ENCODE data around the gene PHKB. TPM values are rescaled to one million over a fixed set of nuclear protein-coding genes. Genes with fewer than 3 reads are reported as not detected.

The PHKB gene
- total RNA-seq, 1 donor from 2014 or later = 49.6 TPM

- Mint-ChIP-seq H3K4me3 (ENCODE audit: unreplicated experiment) (no peak overlapping the region), H3K27me3 (ENCODE audit: low read depth, unreplicated experiment) (no peaks in the 10 kb centered on the region), H3K27ac (ENCODE audit: unreplicated experiment) (no peak overlapping the region), H3K9me3 (ENCODE audit: unreplicated experiment) (no peaks in the 10 kb centered on the region), H3K4me1 (ENCODE audit: low read depth, unreplicated experiment) (peaks cover 6% of the 10 kb centered on the region), H3K36me3 (ENCODE audit: low read depth, unreplicated experiment) (peaks cover 2% of the 10 kb centered on the region)
- no peaks in the 10 kb centered on the region for H3K9me3 ChIP-seq (ENCODE audit: insufficient read depth, low read depth, low read length)
- no peak overlapping the region for H3K9ac ChIP-seq (ENCODE audit: low read length)
- peaks cover 6% of the 10 kb centered on the region for H3K4me1 ChIP-seq (ENCODE audit: insufficient read depth, low read length)
- DNase-seq (ENCODE audit: low read depth) (no peak), FAIRE-seq (no peak)
- H4K20me1 ChIP-seq (ENCODE audit: insufficient read depth, low read length) = no peaks in the 10 kb centered on the region
- no peak overlapping the region for H3K4me3 ChIP-seq (ENCODE audit: insufficient read depth, low read depth, low read length)
- H3K36me3 ChIP-seq (ENCODE audit: insufficient read depth, low read length) = no peaks in the 10 kb centered on the region
- H3K27me3 ChIP-seq (ENCODE audit: insufficient read depth, low read length) = no peaks in the 10 kb centered on the region
- TF ChIP-seq EZH2 (IDR thresholded peaks at IDR 0.05; ENCODE audit: insufficient read depth, low read length) = no peak
- no peak for TF ChIP-seq CTCF (IDR thresholded peaks at IDR 0.05; ENCODE audit: insufficient read depth, low read depth, low read length)
- H3K4me2 ChIP-seq (ENCODE audit: low read length) = no peak overlapping the region
- no peaks in the 10 kb centered on the region for H3K79me2 ChIP-seq (ENCODE audit: insufficient read depth, low read length)
- no peak overlapping the region for H3K27ac ChIP-seq (ENCODE audit: low read depth, low read length)
- H2AFZ ChIP-seq (ENCODE audit: low read depth, low read length) = no peak overlapping the region
Observed at GRCh38 chr16:47561286-47561685, 100.2 kb downstream of the PHKB start.

- Histone ChIP-seq H2AFZ (ENCODE audit: low read depth, low read length) (no peak overlapping the region), H3K27me3 (ENCODE audit: insufficient read depth, low read length) (no peaks in the 10 kb centered on the region), H3K4me3 (ENCODE audit: insufficient read depth, low read depth, low read length) (no peak overlapping the region), H3K4me2 (ENCODE audit: low read length) (no peak overlapping the region), H3K79me2 (ENCODE audit: insufficient read depth, low read length) (no peaks in the 10 kb centered on the region), H4K20me1 (ENCODE audit: insufficient read depth, low read length) (no peaks in the 10 kb centered on the region), H3K36me3 (ENCODE audit: insufficient read depth, low read length) (no peaks in the 10 kb centered on the region), H3K9ac (ENCODE audit: low read length) (no peak overlapping the region), H3K27ac (ENCODE audit: low read depth, low read length) (no peak overlapping the region), H3K4me1 (ENCODE audit: insufficient read depth, low read length) (peaks cover 6% of the 10 kb centered on the region), H3K9me3 (ENCODE audit: insufficient read depth, low read depth, low read length) (no peaks in the 10 kb centered on the region)
- FAIRE-seq (no peak), DNase-seq (ENCODE audit: low read depth) (no peak)
- Mint-ChIP-seq H3K27me3 (ENCODE audit: low read depth, unreplicated experiment) (no peaks in the 10 kb centered on the region), H3K9me3 (ENCODE audit: unreplicated experiment) (no peaks in the 10 kb centered on the region), H3K36me3 (ENCODE audit: low read depth, unreplicated experiment) (peaks cover 6% of the 10 kb centered on the region), H3K4me3 (ENCODE audit: unreplicated experiment) (no peak overlapping the region), H3K27ac (ENCODE audit: unreplicated experiment) (no peak overlapping the region), H3K4me1 (ENCODE audit: low read depth, unreplicated experiment) (peaks cover 6% of the 10 kb centered on the region)
- TF ChIP-seq EZH2 (IDR thresholded peaks at IDR 0.05; ENCODE audit: insufficient read depth, low read length) (no peak), CTCF (IDR thresholded peaks at IDR 0.05; ENCODE audit: insufficient read depth, low read depth, low read length) (no peak)
Observed at GRCh38 chr16:47562366-47562765, 101.2 kb downstream of the PHKB start.

- Histone ChIP-seq H3K9ac (ENCODE audit: low read length) (no peak overlapping the region), H2AFZ (ENCODE audit: low read depth, low read length) (peak overlapping the region; percentile 49), H3K27ac (ENCODE audit: low read depth, low read length) (no peak overlapping the region), H3K4me3 (ENCODE audit: insufficient read depth, low read depth, low read length) (no peak overlapping the region), H3K27me3 (ENCODE audit: insufficient read depth, low read length) (no peaks in the 10 kb centered on the region), H4K20me1 (ENCODE audit: insufficient read depth, low read length) (peaks cover 3% of the 10 kb centered on the region), H3K36me3 (ENCODE audit: insufficient read depth, low read length) (no peaks in the 10 kb centered on the region), H3K4me1 (ENCODE audit: insufficient read depth, low read length) (peaks cover 6% of the 10 kb centered on the region), H3K79me2 (ENCODE audit: insufficient read depth, low read length) (no peaks in the 10 kb centered on the region), H3K9me3 (ENCODE audit: insufficient read depth, low read depth, low read length) (no peaks in the 10 kb centered on the region), H3K4me2 (ENCODE audit: low read length) (peak overlapping the region; percentile 64)
- peak; percentile 49 for DNase-seq (ENCODE audit: low read depth)
- FAIRE-seq = no peak
- H3K36me3 Mint-ChIP-seq (ENCODE audit: low read depth, unreplicated experiment) = peaks cover 6% of the 10 kb centered on the region
- peaks cover 6% of the 10 kb centered on the region for H3K4me1 Mint-ChIP-seq (ENCODE audit: low read depth, unreplicated experiment)
- no peaks in the 10 kb centered on the region for H3K27me3 Mint-ChIP-seq (ENCODE audit: low read depth, unreplicated experiment)
- H3K27ac Mint-ChIP-seq (ENCODE audit: unreplicated experiment) = no peak overlapping the region
- no peak overlapping the region for H3K4me3 Mint-ChIP-seq (ENCODE audit: unreplicated experiment)
- H3K9me3 Mint-ChIP-seq (ENCODE audit: unreplicated experiment) = no peaks in the 10 kb centered on the region
- no peak for TF ChIP-seq CTCF (IDR thresholded peaks at IDR 0.05; ENCODE audit: insufficient read depth, low read depth, low read length)
Observed at GRCh38 chr16:47565454-47565853, 104.3 kb downstream of the PHKB start.
